Raji (cell line): ENCODE measurements around the gene PLA2G12A.

Source experiments
- POLR2A ChIP-seq: IDR thresholded peaks from 2 replicates; pipeline ENCODE4 v1.6.1; 2011; ENCODE audit warnings: low read depth, low read length, control low read depth; ENCODE audit not compliant: insufficient read depth

The PLA2G12A gene

DNA sequence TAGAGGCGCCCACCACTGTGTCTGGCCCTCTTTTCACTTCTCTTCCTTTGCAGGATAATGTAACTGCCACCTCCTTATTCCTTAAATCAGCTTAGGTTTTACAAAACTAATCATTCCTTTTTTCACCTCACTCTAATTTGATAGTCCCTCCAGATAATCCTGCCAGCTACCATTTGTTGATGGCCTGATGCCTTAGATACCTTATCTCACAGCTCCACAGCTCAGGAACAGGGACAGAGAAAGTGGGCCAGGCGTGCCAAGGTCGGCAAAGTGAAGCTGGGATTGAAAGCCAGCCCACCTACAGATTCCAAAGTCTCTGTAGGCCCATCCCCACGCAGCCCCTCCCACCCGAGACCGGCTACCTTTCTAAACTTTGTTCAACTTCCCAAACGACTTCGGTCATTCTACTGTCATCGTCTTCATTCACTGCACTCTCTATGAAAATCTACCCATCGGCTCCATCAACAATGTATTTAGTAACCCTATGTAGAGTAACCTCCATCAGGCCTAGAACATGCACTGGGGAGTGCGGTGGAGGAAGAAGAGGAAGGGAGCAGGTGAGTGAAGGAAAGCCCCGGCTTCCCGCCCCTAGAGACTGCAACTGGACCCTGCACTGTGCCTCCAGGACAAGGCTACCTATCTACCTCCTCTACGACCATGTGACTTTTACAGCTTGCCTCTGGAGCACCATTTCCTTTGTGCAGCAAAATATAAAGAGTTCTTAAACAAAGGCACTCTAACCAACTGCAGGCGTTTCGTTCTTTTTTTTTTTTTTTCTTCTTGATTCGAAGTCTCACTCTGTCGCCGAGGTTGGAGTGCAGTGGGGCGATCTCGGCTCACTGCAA lies 28.1 kb downstream of the PLA2G12A start:
- no peak for TF ChIP-seq POLR2A

DNA sequence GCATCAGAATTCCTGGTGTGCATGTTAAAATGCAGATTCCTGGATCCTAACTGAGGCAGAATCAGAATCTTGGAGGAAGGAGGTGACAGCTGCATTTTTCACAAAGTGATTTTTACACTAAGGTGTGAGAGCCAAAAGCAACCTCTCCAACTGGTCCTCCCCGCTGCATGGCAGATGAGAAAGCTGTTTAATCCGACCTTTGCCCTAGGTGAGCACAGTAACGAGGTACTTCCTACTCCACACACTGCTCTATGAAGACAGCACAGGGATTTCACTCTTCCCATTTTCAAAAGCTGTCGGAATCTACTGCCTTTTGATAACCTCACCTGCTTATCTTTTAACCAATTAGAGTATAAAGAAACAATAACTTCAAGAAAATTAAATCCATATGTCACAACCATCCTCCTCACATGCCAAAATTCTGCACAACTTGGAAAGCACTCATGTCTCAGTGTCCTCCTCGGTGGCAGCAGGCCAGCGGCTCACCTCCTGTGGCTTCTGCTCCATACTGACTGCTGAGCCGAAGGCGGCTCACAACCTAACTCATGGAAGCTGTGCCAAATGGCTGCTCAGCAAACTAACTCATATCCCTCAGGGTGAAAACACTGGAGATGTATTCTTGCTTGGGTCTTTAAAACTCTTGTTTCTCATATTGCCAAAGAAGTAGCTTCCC lies 30.2 kb downstream of the PLA2G12A start:
- no peak for TF ChIP-seq POLR2A

DNA sequence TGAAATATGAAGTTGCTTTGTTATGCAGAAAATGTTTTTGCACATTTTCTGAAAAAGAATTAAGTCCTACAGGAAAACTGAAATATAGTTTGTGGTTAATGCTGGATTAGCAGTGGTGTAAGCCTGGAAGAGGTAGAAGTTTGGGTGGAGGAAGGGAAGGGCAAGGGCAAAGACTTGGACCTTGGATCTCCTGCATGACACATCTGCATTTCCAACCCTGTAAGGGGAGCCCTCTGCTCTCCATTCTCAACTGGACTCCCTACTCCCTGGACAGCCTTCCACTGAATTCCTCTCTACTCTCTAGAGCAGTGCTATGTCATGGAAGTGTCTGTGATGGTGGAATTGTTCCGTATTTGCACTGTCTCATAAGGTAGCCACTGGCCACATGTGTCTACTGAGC lies 31.2 kb downstream of the PLA2G12A start:
- no peak for TF ChIP-seq POLR2A

DNA sequence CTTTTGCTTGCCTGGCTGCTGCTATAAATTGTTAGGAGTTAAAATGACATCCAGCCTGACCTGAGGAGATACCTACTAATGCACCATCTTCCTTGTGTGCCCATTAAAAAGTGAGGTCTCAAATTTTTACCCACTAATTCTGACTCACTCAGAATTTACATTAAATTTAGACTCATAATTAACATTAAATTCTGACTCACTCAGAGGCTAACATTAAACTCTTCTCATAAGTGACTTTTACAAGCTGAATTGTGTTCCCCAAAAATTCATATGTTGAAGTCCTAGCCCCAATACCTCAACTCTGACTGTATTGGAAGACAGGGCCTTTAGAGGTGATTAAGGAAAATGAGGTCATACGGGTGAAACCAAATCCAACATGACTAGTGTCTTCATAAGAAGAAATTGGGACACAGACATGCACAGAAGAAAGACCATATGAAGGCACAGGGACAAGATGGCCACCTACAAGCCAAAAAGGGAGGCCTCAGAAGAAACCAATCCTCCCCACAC lies 38.4 kb downstream of the PLA2G12A start:
- TF ChIP-seq POLR2A: no peak

DNA sequence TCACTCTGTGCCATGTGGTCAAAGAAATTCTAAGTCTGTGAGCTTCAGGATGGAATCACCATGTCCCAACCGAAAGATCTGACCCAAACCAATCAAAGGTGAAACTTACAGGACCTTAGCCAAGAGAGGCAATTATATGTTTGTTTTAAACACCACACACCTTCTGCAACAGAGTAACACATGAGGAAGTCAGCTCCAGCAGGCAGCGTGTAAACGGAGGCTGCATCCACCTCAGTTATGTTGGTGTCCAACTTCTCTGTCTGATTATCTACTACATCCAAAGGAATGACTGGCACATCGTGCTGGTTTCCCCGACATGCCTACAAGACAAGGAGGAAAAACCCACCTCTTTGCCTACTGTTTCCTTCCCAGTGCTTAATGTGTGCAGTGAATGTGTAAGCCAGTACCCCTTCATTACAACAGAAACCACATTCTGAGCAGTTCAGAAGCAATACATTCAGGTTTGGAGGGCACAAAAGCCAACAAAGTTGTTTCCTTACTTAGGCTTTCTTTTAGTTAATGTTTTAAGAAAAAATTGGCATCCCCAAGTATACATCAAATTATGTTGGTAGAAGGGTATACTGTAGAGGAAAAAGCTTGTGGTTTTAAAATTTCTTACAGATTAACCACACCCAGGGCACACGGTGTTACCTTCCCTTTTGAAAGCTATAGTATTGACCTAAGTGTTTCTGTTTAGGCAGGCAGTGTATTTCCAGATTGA lies 39.0 kb downstream of the PLA2G12A start:
- TF ChIP-seq POLR2A: no peak

DNA sequence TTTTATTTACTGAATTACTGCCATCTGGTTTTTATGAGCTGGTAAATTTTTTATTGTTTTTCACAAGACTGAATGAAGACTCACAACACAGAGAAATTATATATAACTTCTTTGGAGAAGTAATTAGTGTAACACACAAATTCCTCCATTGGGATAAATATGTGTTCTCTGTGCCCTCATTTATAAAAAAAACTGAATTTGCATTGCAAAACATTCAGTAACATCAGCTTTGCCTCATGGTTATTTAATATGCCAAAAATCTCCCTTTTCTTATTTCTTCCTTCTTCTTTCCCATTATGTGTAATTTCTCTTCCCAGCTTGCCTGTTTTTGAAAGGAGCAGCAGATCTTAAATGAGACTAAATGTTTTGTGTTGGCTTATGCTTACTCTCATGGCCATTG lies 45.1 kb downstream of the PLA2G12A start:
- no peak for TF ChIP-seq POLR2A

DNA sequence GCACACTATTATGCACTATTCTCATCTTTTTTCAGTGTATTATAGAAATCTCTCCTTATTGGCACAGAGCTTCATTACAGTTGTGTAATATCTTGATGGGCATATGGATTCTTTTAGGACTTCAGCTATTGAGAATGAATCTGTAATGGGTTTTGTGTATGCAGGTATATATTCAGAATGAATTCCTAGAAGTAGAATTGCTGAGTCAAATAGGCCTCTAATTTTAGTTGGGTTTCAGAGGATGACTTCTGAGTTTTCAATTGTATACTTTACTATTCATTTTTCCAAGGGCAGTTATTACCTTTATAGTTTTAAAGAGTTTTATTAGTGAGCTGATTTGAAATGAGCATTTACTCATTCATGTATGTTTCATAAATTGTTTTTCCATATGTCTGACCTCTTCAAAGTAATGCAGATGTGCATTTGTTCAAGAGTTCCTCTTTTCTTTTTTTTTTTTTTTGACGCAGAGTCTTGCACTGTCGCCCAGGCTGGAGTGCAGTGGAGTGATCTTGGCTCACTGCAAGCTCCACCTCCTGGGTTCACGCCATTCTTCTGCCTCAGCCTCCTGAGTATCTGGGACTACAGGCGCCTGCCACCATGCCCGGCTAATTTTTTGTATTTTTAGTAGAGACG lies 46.1 kb downstream of the PLA2G12A start:
- no peak for TF ChIP-seq POLR2A

DNA sequence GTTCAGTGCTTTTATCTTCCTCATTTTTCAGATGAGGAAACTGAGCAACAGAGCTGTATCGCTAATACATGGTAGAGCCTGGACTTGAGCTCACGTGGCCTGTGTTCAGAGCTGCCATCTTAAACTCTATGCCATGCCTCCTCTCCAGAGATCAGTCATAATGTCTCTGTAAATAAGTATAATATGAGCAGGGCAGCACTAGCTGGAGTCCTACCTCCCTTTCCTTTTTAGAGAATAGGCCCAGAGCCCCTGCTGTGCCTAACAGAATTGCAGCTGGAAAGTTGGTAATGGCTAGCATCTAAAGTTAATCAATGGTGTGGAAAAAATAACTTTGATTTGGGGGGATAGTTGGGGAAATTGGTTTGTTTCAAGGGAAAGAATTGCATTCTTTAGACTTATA lies 47.0 kb downstream of the PLA2G12A start:
- TF ChIP-seq POLR2A: no peak

DNA sequence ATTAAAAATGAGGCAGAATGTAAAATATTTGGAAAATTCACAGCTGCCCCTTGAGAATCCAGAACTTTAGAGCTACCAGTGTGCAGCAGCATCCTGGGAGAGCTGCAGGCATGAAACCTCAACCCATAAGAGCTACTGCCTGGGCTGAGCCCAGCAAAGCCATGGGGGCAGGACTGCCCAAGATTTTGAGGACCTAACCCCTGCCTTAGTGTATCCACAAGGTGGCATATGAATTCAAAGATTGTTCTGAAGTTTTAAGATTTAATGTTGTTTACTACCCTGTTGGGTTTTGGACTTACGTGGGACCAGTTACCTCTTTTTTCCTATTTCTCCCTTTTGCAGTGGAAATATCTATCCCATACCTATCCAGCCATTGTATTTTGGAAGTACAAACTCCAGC lies 53.0 kb downstream of the PLA2G12A start:
- no peak for TF ChIP-seq POLR2A

DNA sequence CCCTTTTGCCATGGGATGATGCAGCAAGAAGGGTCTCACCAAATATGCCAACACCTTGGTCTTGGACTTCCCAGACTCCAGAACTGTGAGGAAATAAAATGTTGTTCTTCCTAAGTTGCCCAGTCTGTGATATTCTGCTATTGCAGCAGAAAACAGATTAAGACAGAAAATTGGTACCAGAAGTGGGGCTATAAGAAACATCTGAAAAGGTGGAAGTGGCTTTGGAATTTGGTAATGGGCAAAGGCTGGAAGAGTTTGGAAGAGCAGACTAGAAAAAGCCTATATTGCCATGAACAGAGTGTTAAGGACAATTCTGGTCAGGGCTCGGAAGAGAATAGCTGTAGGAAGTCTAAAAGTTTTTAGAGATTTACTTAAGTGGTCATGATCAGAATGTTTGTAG lies 54.0 kb downstream of the PLA2G12A start:
- no peak for TF ChIP-seq POLR2A

DNA sequence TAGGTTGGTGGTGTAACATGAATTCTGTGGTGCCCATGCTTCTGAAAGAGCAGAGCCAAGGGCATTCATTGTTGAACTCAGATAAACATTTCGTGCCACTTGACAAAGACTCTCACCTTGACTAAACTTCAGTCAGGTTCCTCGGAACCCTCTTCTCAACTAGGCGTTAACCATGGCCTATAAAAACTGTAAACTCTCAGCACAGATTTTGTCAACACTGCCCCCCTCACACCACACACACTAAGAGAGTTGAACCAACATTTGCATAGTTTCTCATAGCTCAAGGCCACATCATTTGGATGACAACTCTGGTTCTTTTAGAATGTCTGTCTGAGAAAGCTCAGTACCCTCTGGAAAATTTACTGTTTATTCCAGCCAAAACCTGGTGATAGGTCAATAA lies 54.7 kb downstream of the PLA2G12A start:
- no peak for TF ChIP-seq POLR2A

DNA sequence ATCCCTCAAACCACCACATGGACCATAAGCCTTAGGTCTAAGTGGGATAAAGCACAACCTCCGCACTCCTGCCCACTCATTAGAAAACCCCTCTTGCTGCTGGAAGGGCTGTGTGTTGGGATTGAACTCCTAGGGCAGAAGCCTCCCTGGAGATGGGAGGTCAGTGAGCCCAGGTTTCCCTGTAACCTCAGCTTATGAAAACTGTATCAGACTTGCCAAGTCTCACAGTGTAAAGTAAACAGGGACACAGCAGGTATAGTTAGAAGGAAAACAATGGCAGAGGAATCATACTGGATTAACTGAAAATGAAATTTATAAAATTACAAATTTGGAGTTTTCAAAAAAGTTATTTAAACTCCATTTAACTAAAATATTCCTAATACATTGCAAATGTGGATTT lies 56.6 kb downstream of the PLA2G12A start:
- no peak for TF ChIP-seq POLR2A

DNA sequence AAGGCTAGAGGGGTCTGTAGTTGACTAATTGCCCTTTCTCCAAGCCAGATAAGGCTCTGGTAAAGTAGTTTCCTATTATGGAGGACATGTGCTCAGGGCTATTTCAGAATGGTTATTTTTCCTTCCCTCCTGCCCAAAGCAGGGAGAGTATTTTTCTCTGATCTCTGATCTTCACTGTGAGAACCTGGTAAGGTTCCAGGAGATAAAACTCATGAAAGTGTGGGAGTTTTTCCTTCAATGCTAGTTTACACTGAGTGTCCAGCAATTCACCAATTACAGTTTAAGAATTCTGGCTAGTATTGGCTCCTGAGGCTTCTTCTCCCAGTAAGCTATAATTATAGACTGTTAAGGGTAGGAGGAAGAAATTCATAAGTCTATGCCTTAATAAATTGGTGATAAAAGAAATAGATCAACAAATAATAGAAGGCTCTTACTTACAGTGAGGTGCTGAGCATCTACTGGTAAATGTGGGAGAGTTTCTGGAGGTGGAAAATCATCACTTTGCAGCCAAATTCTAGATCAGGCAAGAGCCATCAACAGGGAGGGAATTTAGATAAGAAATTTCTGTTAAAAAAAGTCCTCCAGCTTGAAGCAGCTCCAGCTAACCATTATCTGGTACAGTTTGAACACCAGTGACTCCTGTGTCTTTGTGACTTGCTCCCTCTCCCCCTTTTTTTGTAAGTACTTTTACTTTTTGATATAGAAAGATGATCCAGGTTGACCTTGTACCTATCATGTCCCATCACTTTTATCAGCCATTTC lies 57.5 kb downstream of the PLA2G12A start:
- no peak for TF ChIP-seq POLR2A

DNA sequence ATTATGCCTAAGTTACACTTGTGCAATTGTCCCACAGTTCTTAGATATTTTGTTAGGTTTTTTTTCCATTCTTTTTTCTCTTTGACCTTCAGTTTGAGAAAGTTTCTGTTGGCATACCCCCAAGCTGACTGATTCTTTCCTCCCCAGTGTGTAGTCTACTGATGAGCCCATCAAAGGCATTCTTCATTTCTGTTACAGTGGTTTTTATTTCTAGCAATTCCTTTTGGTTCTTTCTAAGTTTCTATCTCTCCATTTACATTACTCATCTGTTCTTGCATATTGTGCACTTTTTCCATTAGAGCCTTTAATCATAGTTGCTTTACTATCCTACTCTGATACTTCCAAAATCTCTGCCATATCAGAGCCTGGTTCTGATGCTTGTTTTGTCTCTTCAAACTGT lies 58.5 kb downstream of the PLA2G12A start:
- no peak for TF ChIP-seq POLR2A
